ENCODE results near the gene ZNF438.
"Not testable (repeated sequence)": the region's sequence is repeated elsewhere in the genome, so short reads cannot be mapped to it uniquely, and the experiment has no call there.

Gene ZNF438

DNA sequence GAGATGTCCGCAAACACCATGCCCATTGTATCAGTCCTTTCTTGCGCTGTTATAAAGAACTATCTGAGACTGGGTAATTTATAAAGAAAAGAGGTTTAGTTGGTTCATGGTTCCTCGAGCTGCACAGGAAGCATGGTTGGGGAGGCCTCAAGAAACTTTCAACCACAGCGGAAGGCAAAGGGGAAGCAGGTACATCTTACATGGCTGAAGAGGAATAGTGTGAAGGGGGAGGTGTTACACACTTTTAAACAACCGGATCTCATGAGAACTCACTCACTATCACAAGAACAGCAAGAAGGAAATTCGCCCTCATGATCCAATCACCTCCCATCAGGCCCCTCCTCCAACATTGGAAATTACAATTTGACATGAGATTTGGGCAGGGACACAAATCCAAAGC lies 48.5 kb downstream of the ZNF438 start:
- not testable (repeated sequence) for FAIRE-seq

- FAIRE-seq = no peak
Measured at GRCh38 chr10:30980951-30981616, 50.6 kb downstream of the ZNF438 start.

- FAIRE-seq = no peak
Measured at GRCh38 chr10:30979956-30980355, 51.7 kb downstream of the ZNF438 start.

DNA sequence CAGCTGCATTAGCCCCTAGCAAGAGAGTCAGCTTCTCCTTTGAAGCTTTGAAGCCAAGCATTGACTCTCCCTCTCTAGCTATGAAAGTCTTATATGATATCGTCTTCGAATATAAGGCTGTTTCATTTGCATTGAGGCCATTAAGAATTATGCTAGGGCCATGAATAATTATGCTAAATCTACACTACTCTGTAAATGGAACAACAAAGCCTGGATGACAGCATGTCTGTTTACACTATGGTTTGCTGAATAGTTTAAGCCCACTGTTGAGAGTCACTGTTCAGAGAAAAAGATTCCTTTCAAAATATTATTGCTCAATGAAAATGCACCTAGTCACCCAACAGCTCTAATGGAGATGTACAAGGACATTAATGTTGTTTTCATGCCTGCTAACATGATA lies 52.8 kb downstream of the ZNF438 start:
- no peak for FAIRE-seq

DNA sequence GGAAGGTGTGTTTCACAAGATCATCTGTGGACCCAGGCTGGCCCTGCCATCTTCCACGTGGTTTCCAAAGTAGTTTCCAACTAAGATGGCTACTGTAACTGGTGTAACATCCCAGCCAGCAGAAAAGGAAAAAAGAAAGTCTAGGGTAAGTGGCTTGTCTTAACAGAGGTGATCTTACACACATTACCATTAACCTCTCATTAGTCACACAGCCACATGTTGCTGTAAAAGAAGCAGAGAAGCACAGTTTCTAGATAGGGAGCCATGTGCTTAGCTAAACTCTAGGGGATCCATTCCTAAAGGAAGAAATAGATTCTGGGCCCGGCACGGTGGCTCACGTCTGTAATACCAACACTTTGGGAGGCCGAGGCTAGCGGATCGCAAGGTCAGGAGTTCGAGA lies 54.3 kb downstream of the ZNF438 start:
- FAIRE-seq = no peak

DNA sequence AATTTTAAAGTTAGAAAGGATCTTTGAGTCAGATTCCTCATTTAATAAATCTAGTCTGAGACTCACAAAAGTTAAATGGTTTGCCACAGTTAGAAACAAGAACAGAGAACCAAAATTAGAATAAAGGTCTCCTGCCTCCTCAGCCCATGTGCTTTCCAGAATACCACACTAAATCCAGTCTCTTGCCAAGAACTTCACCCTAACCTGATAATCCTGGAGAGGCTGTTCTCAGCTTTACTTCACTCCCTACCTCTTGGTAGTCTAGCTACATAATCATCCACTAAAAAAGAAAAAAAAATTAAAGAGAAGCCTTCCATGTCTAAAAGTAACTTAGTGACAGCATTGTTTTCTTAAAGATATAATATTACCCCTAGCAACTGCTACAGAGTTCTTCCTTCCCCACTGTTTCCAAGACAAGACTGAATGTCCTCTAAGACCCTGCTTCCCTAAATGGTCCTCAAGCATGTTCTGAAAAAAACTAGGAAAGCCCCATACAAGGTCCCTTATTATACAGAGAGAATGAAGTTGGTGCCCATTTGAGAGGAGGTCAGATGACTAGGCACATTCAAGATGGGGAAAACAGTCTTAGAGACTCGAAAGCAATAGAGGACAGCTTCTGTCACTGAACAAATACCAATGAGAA lies 56.8 kb downstream of the ZNF438 start:
- FAIRE-seq = peak; percentile 56

- FAIRE-seq = no peak
Measured at GRCh38 chr10:30974355-30974754, 57.3 kb downstream of the ZNF438 start.

DNA sequence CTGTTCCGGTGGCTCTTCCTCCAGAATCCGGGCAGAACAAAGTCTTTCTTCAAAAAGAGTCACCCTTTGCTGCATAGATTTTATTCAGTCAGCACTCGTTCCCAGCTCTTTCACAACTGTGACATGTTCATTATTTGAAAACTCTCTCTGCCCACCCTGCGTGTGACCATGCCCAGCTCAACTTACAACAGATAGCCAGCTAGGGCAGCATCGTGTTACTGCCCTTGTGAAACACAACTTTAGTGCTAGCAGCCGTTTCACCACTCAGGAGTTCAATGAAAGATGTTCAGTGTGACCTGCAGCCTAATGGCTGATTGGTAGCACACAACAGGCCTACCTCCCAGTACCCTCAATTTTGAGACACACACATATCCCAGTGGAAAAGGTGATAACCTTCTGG lies 57.9 kb downstream of the ZNF438 start:
- FAIRE-seq = no peak

- peak; percentile 13 for FAIRE-seq
Measured at GRCh38 chr10:30970760-30971460, 60.8 kb downstream of the ZNF438 start.

DNA sequence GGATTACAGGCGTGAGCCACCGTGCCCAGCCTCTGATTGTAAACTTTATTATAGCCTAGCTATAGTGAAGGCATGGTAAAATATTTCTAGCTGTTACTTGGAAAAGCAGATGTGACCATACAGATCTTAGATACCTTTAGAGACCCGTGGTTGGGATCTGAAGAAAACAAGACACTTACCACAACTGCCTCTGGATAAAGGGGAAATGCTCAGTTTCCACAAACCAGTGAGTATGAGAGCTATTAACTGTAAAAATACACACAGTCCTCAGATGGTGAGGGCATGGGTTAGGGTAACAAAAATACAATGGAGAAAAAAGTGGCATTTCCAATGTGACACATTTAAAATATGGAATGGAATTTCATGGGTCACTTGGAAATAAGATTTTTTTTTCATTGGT lies 63.0 kb downstream of the ZNF438 start:
- FAIRE-seq = no peak

GRCh38 chr10:30967650-30968410 lies 63.8 kb downstream of the ZNF438 start:
- no peak for FAIRE-seq

GRCh38 chr10:30963992-30964930 lies 67.4 kb downstream of the ZNF438 start:
- FAIRE-seq = no peak

- FAIRE-seq = no peak
Measured at GRCh38 chr10:30962522-30962921, 69.1 kb downstream of the ZNF438 start.

GRCh38 chr10:30959836-30960210 lies 71.8 kb downstream of the ZNF438 start:
- no peak for FAIRE-seq

GRCh38 chr10:30949218-30949617 lies 82.4 kb downstream of the ZNF438 start:
- not testable (repeated sequence) for FAIRE-seq

GRCh38 chr10:30944005-30944404 lies 87.7 kb downstream of the ZNF438 start:
- no peak for FAIRE-seq

DNA sequence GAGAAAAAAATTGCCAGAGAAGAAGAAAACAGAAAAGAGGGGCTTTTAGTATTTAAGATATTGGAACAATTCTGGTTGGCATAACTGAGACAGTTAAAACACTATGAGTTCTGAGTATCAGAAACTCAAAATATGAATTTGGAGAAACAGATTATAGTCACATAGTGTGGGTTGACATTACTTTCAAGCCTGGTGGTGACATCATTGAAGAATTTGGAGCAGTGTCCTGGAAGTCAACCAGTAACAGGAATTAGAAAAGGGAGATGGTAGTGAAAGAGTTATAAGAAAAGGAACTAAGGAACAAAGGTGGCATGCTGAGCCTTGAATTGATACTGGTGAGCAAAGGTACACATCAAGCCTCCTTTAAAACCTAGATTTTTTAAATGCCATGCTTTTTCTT lies 88.2 kb downstream of the ZNF438 start:
- FAIRE-seq = no peak

DNA sequence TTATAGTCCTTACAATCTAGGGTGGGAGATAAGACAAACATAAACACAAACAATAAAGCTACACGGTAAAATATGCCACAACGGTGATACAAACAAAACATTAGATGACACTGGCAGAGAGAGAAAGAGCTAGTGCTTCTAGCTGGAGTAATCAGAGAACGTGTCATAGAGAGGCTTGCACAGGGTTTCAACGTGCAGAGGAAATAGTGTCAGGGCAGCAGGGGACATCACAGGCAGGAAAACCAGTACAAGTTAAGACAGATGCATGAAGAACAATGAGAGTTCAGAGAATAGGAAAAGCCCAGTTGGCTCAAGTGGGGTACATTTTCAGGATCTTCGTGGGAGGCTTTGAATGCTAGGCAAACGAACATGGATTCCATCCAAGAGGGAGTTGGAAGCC lies 91.4 kb downstream of the ZNF438 start:
- no peak for FAIRE-seq

DNA sequence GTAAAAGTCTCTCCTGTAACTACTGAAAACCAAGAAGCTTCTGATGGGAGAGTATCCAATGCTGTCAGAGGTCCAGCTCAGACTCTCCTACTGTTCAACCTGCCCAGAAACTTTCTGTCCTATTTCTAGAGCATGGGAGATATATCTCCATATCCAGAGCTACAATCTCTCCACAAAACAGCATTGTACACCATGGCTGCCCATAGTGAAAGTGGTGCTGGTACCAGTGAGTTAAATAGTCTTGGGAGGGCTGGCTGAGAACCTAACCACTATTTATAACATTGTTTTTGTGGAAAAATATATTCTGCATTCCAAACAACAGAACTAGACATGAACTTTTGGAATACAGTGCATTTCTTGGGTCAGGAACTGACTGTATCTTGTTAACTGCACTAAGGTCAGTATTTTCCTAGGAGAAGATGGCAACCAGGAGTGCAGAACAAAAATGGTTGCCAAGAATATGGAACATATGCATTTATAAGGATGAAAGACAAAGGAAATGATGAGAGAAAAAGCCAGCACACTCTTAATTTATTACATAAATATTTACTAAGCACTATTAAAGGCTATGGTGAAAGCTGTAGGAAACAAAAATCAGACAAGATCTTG lies 91.9 kb downstream of the ZNF438 start:
- FAIRE-seq = no peak

GRCh38 chr10:30935078-30935477 lies 96.6 kb downstream of the ZNF438 start:
- FAIRE-seq = no peak

DNA sequence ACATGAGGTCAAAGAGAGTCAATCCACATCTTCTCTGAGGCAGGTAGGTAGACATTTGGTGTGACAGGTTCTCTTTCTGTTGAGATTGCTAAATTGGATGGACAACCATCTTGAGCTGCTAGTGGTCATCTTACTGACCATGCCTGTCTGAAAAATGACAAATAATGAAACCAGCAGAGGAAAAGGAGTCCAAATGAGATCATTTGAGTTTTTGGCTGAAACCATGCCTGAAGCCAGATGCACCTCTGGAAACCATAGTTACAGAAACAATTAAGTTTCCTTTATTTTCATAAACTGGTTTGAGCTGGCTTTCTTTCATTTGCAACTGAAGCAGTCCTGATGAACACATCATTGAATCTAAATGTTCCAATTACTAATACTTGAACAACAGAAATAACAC lies 100.6 kb downstream of the ZNF438 start:
- FAIRE-seq = no peak

Data from islet of Langerhans (tissue), 1 donor.